Astrocyte of the spinal cord (primary cell): ENCODE data around the gene DENND2D.
A peak's percentile ranks its signal among the peaks of the same experiment; 100 is the strongest.

Experiments
- DNase-seq: peaks from one replicate; pipeline ENCODE4 v3.0.0; 2011; ENCODE audit warnings: low read depth, low spot score
- H3K4me3 ChIP-seq: 2 replicates; pipeline ENCODE4 v1.5.1; 2011; ENCODE audit warnings: low read depth, mild to moderate bottlenecking, low read length, moderate library complexity
- CTCF ChIP-seq: IDR thresholded peaks from 2 replicates; pipeline ENCODE4 v1.5.1; 2012; ENCODE audit warnings: low read depth, mild to moderate bottlenecking, low read length, inconsistent platforms
- in situ Hi-C: cut with HindIII; loops from 2 replicates; pipeline ENCODE4 v1.10.0; 2017; ENCODE audit warnings: low sequenced_read_pairs

Gene DENND2D

GRCh38 chr1:111139956-111140679 is 60.3 kb downstream of the DENND2D start, which contains the start of the genes CEPT1 and DRAM2:
TSS of gene CEPT1 (plus strand) at chr1:111140223. CDS start at chr1:111147715, 7,492 bp downstream.
TSS of gene DRAM2 (minus strand) at chr1:111140093. CDS start at chr1:111131554, 8,539 bp downstream.
- in situ Hi-C loops: no loop called here
- DNase-seq: peak; percentile 96
- no peak for TF ChIP-seq CTCF
- H3K4me3 ChIP-seq: peak within 1 kb of the TSS; percentile 94

GRCh38 chr1:111139324-111139955 is 61.0 kb downstream of the DENND2D start:
- peak overlapping the region; percentile 94 for H3K4me3 ChIP-seq
- no peak for TF ChIP-seq CTCF
- peak; percentile 67 for DNase-seq
- in situ Hi-C loops: no loop called here
